ENCODE data around the gene EML1. TPM values are rescaled to one million over a fixed set of nuclear protein-coding genes. Genes with fewer than 3 reads are reported as not detected.
"Not testable (repeated sequence)": the region's sequence is repeated elsewhere in the genome, so short reads cannot be mapped to it uniquely, and the experiment has no call there.

The EML1 gene
- polyA plus RNA-seq, 1 experiment = 14.2 TPM

DNA sequence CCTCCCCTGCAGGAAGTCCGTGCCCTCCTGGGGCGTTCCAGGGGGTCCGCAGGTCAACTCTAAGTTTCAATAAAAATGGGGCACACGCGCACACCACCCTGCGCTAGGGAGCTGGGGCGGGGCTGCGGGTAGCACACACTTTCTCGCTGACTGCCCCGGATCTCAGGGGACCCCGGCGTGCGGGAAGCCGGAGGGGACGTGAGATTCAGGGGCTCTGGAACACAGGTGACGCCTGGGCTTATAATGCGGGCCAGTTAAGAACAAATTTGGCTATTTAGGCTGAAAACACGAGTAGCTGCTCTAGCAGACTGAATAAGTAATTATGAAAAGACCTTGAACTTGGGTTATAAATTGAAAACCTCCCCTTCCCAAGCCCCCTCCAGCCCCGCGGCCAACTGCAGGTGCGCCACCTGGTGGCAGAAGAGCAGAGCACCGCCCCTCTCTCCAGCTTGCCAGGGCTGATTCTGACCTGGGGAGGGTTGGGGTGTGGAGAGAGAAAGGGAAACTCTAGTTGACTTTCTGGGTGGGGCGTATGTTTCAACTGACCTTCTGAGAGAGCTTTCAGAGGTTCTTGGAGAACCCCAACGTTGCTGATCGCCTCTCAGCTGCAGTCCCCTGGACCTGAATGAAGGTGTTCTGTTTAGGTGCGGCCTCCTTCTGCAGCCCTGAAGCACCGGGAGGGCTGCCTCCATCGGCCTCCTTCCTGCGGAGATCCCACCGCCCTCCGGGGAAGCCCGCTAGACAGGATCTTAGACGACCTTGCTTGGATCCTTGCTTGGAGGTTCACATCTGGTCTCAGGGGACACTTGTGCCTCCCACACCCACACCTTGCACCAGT lies 153.7 kb downstream of the EML1 start:
- no peaks in the 10 kb centered on the region for H3K36me3 ChIP-seq (ENCODE audit: control insufficient read depth, insufficient read depth, low read length)
- DNase-seq (ENCODE audit: low read depth) = no peak
- CTCF ChIA-PET = interaction anchor here (0.7 to 3.3 kb wide), 25 partner anchors 8 to 270 kb away, joined by 3 to 40 read pairs (median 4); partner anchors contain the start of gene CYP46A1
- H3K4me3 ChIP-seq (ENCODE audit: low read depth, low read length) = no peak overlapping the region
- no peaks in the 10 kb centered on the region; the same call in 1 of the 2 replicates for H3K27me3 ChIP-seq (ENCODE audit: control insufficient read depth, insufficient read depth, low read length)
- POLR2A ChIA-PET = no interaction called here
- TF ChIP-seq, protein P1, sequence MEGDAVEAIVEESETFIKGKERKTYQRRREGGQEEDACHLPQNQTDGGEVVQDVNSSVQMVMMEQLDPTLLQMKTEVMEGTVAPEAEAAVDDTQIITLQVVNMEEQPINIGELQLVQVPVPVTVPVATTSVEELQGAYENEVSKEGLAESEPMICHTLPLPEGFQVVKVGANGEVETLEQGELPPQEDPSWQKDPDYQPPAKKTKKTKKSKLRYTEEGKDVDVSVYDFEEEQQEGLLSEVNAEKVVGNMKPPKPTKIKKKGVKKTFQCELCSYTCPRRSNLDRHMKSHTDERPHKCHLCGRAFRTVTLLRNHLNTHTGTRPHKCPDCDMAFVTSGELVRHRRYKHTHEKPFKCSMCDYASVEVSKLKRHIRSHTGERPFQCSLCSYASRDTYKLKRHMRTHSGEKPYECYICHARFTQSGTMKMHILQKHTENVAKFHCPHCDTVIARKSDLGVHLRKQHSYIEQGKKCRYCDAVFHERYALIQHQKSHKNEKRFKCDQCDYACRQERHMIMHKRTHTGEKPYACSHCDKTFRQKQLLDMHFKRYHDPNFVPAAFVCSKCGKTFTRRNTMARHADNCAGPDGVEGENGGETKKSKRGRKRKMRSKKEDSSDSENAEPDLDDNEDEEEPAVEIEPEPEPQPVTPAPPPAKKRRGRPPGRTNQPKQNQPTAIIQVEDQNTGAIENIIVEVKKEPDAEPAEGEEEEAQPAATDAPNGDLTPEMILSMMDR (IDR thresholded peaks at IDR 0.05; ENCODE audit: insufficient read depth, low read depth, low read length) = peak; percentile 93

DNA sequence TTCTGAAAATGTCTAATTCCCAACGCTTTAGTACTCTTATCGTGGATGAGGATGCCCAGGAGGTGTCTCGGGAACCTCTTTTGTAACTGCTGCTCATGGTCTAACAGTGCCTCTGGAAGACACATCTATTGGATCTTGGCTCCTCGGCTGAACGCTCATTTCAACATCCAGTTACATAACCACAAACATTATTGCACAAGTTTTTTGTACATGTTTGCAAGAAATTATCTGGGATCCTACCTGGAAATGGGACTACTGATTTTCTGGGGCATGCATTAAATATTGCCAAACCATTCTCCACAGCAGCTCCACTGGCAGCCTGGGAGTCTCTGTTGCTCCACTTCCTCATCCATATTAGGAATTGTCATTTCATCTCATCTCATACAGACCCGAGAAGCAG lies 154.5 kb downstream of the EML1 start:
- no peak for DNase-seq (ENCODE audit: low read depth)
- TF ChIP-seq, protein P1 (IDR thresholded peaks at IDR 0.05; ENCODE audit: insufficient read depth, low read depth, low read length) = no peak
- no peaks in the 10 kb centered on the region; the same call in 1 of the 2 replicates for H3K27me3 ChIP-seq (ENCODE audit: control insufficient read depth, insufficient read depth, low read length)
- CTCF ChIA-PET = interaction anchor here (0.9 to 3.3 kb wide), 11 partner anchors 8 to 264 kb away, joined by 4 to 40 read pairs (median 6); partner anchors contain the start of gene CYP46A1
- H3K4me3 ChIP-seq (ENCODE audit: low read depth, low read length) = no peak overlapping the region
- POLR2A ChIA-PET = no interaction called here
- H3K36me3 ChIP-seq (ENCODE audit: control insufficient read depth, insufficient read depth, low read length) = no peaks in the 10 kb centered on the region

DNA sequence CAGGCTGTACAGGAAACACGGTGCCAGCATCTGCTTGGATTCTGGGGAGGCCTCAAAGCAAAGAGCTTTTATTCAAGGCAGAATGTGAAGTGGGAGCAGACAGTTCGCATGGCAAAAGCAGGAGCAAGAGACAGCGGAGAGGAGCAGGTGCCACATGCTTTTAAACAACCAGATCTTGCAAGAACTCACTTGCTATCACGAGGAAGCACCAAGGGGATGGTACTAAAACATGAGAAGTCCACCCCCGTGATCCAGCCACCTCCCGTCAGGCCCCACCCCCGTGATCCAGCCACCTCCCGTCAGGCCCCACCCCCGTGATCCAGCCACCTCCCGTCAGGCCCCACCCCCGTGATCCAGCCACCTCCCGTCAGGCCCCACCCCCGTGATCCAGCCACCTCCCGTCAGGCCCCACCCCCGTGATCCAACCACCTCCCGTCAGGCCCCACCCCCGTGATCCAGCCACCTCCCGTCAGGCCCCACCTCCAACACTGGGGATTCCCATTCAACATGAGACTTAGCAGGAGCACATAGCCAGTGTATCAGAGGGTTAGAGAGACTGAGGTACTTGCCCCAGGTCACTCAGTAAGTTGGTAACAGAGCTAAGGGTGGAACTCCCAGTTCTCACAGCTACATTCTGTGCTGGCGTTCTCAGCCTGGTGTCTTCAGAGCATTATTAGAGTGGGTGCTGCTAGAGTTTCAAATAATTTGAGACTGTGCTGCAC lies 156.0 kb downstream of the EML1 start:
- H3K36me3 ChIP-seq (ENCODE audit: control insufficient read depth, insufficient read depth, low read length); DNase-seq (ENCODE audit: low read depth); H3K4me3 ChIP-seq (ENCODE audit: low read depth, low read length); POLR2A ChIA-PET; H3K27me3 ChIP-seq (ENCODE audit: control insufficient read depth, insufficient read depth, low read length): not testable (repeated sequence)
- CTCF ChIA-PET = interaction anchor here (2.0 kb wide), 1 partner anchor 50 kb away, joined by 5 read pairs; no protein-coding TSS in a partner anchor

DNA sequence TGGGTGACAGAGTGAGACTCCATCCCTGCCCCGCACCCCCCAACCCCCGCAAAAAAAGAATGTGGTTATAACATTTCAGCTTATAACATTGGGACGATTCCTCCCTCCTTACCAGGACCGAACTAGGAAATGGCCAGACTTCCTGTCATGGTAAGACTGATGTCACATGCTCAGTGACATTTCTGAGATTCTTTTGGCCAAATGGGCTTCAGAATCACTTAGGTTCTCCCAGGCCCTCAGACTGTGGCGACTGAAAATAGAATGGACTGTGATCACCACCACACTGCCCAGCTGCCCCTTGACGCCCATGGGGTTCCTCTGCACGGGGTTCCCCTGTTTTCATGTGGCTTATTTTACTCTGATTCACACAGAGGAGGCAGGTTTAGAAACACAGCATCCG lies 157.0 kb downstream of the EML1 start:
- ChIA-PET POLR2A (no interaction called here), CTCF (interaction anchor here (1.0 to 2.0 kb wide), 2 partner anchors 11 to 51 kb away, joined by 3 to 5 read pairs; no protein-coding TSS in a partner anchor)
- no peak for DNase-seq (ENCODE audit: low read depth)

DNA sequence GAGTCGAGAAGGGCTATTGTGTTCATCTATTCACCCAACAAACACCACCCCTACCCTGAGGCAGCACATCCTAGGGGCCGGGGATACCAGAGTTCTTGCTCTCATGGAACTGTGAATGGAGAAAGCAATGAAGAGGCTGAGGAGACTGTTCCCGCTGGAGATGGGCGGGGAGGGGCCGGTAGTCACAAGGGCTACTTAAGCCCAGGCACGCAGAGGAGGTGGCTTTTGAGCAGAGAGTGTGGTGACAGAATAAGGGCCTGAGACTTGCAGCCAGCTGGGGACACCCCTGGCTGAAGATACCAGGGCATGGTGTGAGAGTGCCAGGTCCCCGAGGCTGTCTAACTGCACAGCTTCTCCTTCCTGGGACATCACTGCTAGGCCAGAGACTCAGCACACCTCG lies 157.9 kb downstream of the EML1 start:
- H3K4me3 ChIP-seq (ENCODE audit: low read depth, low read length) = no peak overlapping the region
- H3K27me3 ChIP-seq (ENCODE audit: control insufficient read depth, insufficient read depth, low read length) = no peaks in the 10 kb centered on the region; the same call in none of the 2 replicates
- POLR2A ChIA-PET = no interaction called here
- no peak for DNase-seq (ENCODE audit: low read depth)
- no peaks in the 10 kb centered on the region for H3K36me3 ChIP-seq (ENCODE audit: control insufficient read depth, insufficient read depth, low read length)
- TF ChIP-seq, protein P1 (IDR thresholded peaks at IDR 0.05; ENCODE audit: insufficient read depth, low read depth, low read length) = no peak
- CTCF ChIA-PET = interaction anchor here (2.0 kb wide), 1 partner anchor 52 kb away, joined by 5 read pairs; no protein-coding TSS in a partner anchor

More for the DNA sequence above, 157.0 kb downstream of the EML1 start:
- TF ChIP-seq, protein P1 (IDR thresholded peaks at IDR 0.05; ENCODE audit: insufficient read depth, low read depth, low read length) = no peak
- Histone ChIP-seq H3K36me3 (ENCODE audit: control insufficient read depth, insufficient read depth, low read length) (no peaks in the 10 kb centered on the region), H3K4me3 (ENCODE audit: low read depth, low read length) (no peak overlapping the region), H3K27me3 (ENCODE audit: control insufficient read depth, insufficient read depth, low read length) (no peaks in the 10 kb centered on the region; the same call in none of the 2 replicates)
